ENCODE measurements around the gene PRKD2.
"Not testable (repeated sequence)": the region's sequence is repeated elsewhere in the genome, so short reads cannot be mapped to it uniquely, and the experiment has no call there.

PRKD2 gene

DNA sequence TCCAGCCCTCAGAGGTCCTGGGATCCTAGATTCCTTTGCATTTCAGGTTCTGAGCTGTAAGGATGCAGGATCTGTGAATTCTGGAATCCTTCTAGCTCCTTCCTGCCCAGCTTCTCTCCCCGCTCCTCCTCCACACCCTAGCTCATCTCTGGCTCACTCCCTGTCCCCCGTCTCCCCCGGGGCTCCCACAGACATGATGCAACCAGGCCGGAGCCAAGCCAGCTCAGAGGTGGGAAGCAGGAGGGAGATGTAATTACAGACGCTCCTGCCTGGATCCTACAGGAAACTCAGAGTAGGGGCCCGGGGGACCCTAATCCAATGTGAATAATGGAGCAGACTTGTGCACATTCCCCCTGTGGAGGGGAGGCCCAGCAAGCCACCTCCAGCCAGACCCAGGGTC lies 85.4 kb downstream of the PRKD2 start:
- no peak for TF ChIP-seq CTCF (IDR thresholded peaks at IDR 0.05; ENCODE audit: extremely low read depth, insufficient read depth, missing control alignments)
- in situ Hi-C loops (cut with MboI; ENCODE audit: low pct_unique_long_range_greater_than_20kb, low sequenced_read_pairs, unreplicated experiment) = no loop called here

DNA sequence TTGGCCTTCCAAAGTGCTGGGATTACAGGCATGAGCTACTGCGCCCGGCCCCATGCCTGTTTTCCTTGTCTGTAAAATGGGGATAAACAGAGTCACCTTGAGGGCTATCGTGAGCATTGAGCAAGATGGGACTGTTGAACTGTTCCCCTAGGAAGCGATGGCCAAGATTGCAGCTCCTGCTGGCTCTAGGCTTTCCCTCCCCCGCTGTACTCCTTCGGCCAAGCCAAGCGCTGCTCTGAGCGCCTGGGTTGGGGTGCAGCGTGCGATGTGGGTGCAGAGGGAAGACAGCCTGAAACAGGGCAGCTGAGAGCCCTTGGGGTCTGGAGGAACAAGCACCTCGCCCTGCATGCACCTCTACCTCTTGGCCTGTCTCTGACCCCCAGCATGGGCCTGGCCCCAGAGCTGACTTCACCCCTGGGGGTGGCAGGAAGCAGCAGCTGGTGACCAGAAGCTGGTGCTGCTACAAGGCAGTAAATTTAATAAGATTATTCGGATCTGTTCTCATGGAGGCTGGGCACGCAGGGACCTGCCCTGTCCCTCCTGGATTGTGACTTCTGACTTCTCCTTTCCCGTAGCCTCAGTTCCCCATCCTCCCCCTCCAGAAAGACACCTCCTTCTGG lies 86.2 kb downstream of the PRKD2 start:
- no peak for DNase-seq (ENCODE audit: low spot score)
- in situ Hi-C loops (cut with MboI; ENCODE audit: low pct_unique_long_range_greater_than_20kb, low sequenced_read_pairs, unreplicated experiment) = no loop called here
- TF ChIP-seq CTCF (IDR thresholded peaks at IDR 0.05; ENCODE audit: extremely low read depth, insufficient read depth, missing control alignments) = no peak

More for the DNA sequence above, 85.4 kb downstream of the PRKD2 start:
- no peak for DNase-seq (ENCODE audit: low spot score)

GRCh38 chr19:46629546-46630025 lies 87.3 kb downstream of the PRKD2 start:
- no peak for DNase-seq (ENCODE audit: low spot score)
- in situ Hi-C loops (cut with MboI; ENCODE audit: low pct_unique_long_range_greater_than_20kb, low sequenced_read_pairs, unreplicated experiment) = no loop called here
- TF ChIP-seq CTCF (IDR thresholded peaks at IDR 0.05; ENCODE audit: extremely low read depth, insufficient read depth, missing control alignments) = no peak

- in situ Hi-C loops (cut with MboI; ENCODE audit: low pct_unique_long_range_greater_than_20kb, low sequenced_read_pairs, unreplicated experiment); DNase-seq (ENCODE audit: low spot score): not testable (repeated sequence)
These were observed 87.9 kb downstream of the PRKD2 start for GRCh38 chr19:46628970-46629369.

DNA sequence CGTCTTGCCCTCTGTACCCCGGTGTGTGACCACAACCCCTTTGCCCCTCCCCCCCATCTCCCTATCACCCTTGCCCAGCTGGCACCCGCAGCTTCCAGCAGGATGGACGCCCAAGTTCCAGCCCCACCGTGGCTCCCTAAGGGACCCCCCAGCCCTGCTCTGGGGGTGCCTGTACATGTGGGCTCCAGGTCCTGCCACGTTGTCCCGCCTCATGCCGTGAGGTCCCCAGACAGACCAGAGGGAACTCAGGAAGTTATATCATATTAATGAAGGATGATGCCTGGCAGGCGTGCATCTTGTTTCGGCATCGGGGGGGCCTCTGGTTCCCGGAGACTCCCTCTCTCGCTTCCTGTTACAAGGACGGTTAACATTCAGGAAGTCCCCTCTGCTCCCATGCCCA lies 90.5 kb downstream of the PRKD2 start:
- TF ChIP-seq CTCF (IDR thresholded peaks at IDR 0.05; ENCODE audit: extremely low read depth, insufficient read depth, missing control alignments) = no peak
- no peak for DNase-seq (ENCODE audit: low spot score)
- in situ Hi-C loops (cut with MboI; ENCODE audit: low pct_unique_long_range_greater_than_20kb, low sequenced_read_pairs, unreplicated experiment) = no loop called here

GRCh38 chr19:46625731-46626130 lies 91.2 kb downstream of the PRKD2 start:
- no peak for TF ChIP-seq CTCF (IDR thresholded peaks at IDR 0.05; ENCODE audit: extremely low read depth, insufficient read depth, missing control alignments)
- DNase-seq (ENCODE audit: low spot score) = no peak
- in situ Hi-C loops (cut with MboI; ENCODE audit: low pct_unique_long_range_greater_than_20kb, low sequenced_read_pairs, unreplicated experiment) = no loop called here

DNA sequence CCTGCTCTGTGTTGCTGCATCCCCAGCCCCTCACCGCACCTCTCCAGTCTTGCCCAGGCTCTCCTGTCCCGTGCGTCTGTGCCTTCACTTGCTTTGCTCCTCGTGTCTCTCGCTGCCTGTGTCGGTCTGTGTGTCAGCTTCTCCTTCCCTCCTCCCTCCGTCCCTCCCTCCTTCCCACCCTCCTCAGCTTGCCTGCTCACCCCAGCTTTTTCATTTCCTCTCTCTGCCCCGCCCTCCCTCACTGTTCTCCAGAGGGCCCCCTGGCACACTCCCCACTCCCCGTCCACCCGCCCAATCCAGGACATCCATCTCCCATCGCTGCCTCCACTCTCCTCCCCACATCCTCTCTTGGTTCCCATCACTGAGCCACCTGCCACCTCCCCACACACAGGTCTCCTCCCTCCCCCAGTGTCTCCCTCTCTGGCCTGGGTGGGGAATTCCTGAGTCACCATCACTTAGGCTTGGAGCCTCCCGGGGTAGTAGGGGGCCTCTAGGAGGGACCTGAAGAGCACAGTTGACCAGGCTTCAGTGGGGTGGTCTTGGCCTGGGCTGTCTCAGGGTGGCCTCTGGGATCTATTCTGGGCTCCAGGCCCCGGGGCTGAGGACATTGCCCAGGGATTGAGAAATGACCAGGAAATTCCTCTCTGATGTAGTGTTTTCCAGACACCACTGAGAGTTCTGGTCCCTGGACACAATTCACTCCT lies 91.8 kb downstream of the PRKD2 start, which contains the start of gene PTGIR:
TSS of gene PTGIR (minus strand) at position 132 of the 704 bp plus-strand sequence. CDS start 864 bp downstream, outside the sequence.
- no peak for DNase-seq (ENCODE audit: low spot score)
- in situ Hi-C loops (cut with MboI; ENCODE audit: low pct_unique_long_range_greater_than_20kb, low sequenced_read_pairs, unreplicated experiment) = no loop called here

More for the DNA sequence above, 91.8 kb downstream of the PRKD2 start, which contains the start of gene PTGIR:
- TF ChIP-seq CTCF (IDR thresholded peaks at IDR 0.05; ENCODE audit: extremely low read depth, insufficient read depth, missing control alignments) = no peak

Data from GM13977 (cell line).